Breast epithelium (tissue), 3 donors: ENCODE data around the gene SLFN5.

ENCODE experiments used
- CTCF ChIP-seq, 3 donors: fragments of 450-650 bp; IDR thresholded peaks; one replicate each; pipeline ENCODE4 v1.5.1; 2016 to 2017; ENCODE audit warnings: antibody characterized with exemption in 3 of 3, mild to moderate bottlenecking in 3 of 3, moderate library complexity in 3 of 3
- POLR2A ChIP-seq: fragments of 450-650 bp; IDR thresholded peaks from one replicate; pipeline ENCODE4 v1.6.1; 2016; ENCODE audit warnings: antibody characterized with exemption, mild to moderate bottlenecking, moderate library complexity

- TF ChIP-seq POLR2A (no peak), CTCF (IDR thresholded peaks at IDR 0.05) (peak; percentile 56 to 77 (median 73))
Measured at GRCh38 chr17:35312790-35313711, 70.2 kb downstream of the SLFN5 start.
